SIG-M5 (cell line): ENCODE results near the gene PHACTR1.

ENCODE experiments used
- DNase-seq: peaks from one replicate; lab custom pipeline; 2025; lab: John Stamatoyannopoulos, UW

PHACTR1 gene

GRCh38 chr6:13267142-13267651 is 550.6 kb downstream of the PHACTR1 start:
- DNase-seq, result no peak

GRCh38 chr6:13268913-13269518 is 552.4 kb downstream of the PHACTR1 start:
- no peak for DNase-seq

GRCh38 chr6:13272131-13273046 is 555.8 kb downstream of the PHACTR1 start:
- no peak for DNase-seq

DNA sequence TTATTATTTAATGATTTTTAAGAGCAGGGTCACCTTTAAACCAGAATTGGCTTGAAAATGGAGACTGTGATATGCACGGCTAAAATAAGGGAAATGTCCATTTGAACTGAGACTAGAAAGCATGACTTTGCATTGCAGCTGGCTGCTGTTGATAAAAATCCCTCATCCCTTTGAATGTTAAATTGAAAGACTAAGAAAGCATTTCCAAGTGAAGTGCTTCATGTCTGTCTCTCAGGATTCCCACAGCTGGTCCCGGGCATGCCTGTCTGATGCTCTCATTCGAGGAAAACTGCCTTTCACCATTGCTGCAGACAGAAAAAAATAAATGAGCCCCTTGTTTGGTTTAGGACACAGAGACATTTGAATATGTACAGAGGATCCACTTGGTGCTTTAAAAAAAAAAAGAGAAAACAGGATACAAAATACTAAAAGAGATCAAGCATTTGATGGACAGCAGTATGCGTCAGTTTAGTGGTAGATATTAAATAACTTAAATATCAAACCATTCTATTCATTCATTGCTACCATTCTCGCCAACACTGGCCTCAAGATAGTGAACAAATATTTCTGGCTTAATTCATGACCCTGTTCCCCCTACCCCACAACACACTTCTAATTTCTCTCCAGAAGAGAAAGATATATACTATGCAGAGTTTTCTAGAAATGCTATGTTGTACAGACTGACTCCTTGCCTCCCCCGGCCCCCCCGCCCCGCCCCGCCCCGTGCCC is 556.8 kb downstream of the PHACTR1 start:
- no peak for DNase-seq

DNA sequence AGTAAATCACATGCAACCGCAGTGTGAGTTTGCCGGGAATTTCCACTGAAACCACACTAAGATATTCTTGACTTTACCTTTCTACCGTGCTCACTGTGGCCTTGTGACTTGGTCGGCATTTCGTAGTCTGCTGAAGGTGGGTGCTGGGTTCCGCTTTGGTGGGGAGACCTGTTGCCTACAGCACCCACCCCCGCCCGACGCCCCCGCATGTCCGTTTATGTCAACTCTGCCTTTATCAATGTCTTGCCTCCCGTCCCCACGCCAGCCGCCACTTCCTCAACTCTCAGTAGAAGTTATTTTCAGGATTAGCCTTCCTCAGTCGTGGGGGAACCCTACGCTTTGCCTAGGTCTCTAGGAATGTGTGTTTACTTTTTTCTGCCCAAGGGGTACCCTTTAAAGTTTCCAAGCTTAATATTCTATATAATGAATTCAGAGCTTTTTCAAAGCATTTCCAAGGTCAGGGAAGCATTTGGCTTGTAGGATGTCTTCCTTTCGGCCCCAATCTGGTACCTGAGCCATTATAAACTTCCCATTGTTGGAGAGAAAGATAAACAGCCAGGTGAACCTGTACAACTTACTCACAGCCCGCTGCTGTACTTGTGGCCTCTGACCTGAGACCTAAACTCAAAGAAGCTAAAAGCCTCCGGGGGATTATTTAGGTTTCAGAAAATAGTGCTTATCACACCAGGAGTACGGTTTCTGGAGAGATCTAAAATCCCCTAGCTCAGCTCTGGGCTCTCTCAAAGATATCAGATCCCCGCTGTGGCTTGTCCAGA is 557.6 kb downstream of the PHACTR1 start:
- no peak for DNase-seq

DNA sequence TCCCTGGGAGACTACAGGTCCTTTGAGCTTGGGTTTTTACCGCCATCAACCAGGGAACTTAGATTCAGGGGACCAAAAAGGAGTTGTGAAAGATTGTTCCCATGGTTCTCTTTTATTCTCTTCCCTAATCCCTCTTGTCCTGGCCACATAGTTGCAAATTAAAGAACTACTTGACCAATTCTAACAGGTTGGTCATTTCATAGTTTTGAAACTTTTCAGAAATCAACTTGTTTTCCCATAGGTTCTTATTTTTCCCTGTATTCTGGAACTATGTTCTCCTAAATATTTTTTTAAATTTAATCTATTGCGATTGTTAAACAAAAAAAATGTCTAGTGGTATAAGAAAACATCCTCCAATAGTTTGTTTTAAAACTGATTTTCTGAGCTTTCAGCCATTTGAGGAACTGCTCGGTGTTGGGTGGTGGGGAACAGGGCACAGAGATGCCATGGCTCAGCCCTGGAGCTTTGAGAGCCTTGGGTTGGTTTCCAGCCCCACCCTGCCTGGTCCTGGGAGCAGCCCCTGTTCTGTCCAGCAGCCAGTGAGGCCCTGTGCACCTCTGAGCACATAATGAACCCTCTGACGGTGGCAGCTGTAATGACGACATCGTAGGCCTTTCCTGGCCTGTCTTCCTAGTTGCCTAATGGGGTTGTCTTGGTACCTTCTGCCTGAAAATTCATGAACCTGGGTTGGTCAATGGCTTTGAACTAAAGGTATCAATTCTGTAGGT is 558.3 kb downstream of the PHACTR1 start:
- DNase-seq, result no peak

DNA sequence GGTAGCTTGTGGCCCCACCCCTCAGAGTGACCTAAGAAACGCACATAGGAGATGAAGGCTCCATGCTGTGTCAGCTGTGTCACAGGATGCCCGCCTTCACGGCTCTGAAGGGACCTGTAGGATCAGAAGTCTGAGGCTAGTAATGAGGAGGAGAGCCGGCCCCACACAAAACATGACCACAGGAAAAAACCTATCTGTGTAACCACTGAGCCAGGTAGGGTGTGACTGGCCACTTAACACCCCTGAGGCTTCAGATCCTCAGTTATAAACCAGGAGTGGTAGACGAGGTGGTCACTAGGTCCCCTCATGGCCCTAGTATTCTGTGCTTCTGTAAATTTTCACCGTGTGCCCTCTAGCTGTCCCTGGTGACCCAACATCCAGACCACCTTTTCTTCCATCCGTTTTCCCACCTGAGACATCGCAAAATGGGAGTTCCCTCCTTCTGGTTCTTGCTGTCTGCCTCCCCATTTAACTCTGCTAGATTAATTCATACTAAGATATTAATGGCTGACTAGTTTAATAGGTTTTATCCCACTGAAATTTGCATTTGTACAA is 558.9 kb downstream of the PHACTR1 start:
- DNase-seq, result no peak

DNA sequence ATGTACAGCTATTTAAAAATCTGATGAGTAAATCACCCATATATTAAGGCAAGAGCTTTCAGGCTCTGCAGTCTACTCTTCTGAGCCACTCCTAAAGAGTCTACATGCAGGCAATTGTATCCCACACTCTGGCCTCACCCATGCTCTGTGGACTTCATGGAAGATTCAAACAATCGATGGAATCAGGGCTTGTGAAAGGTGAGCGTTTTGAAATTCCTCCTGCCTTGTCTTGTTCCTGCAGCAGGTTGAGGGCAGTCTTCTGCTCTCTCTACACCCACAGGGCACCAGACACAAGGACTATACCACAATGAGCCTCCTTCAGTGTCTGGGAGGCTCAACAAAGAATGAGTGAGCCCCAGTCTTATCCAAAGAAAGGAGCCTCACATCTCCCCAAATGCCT is 560.7 kb downstream of the PHACTR1 start:
- DNase-seq, result no peak

DNA sequence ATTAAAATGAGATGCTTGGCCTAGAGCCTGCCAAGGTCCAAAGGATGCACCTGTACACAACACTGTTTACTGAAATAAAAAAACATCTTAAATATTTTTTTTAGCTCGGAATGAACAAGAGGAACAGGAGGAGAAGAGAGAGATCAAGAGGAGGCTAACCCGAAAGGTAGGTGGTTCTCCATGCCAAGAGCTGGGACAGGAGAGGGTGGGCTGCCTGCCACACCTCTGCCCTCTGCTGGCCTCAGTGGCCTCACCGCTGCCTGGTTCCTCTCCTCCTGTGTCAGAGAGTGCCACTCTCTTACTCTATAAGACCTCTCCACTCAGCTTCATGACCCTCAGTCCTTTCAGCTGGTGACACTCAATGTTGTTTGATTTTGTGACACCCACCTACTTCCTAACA is 561.6 kb downstream of the PHACTR1 start:
- DNase-seq, result no peak

- no peak for DNase-seq
Observed at GRCh38 chr6:13278991-13279390, 562.4 kb downstream of the PHACTR1 start.

- no peak for DNase-seq
Observed at GRCh38 chr6:13280254-13280653, 563.7 kb downstream of the PHACTR1 start.

DNA sequence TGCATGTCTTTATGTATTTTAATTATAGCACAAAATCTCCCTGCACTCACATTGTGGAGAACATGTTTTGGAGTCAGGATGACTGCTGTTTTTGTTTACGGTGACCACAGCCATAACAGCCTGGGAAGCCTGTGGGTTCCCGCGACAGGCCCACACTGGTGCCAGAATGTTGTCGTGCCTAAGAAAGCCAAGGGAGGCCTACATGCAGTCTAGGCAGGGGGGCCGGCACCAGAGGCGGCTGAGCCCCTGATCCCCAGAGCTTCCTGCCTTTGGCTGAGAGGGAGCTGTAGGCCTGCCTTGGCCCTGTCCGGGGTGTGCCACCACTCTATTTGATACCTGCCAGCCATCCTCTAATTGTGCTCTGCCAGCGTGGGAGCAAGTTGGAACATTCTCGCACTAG is 565.1 kb downstream of the PHACTR1 start:
- DNase-seq, result no peak

DNA sequence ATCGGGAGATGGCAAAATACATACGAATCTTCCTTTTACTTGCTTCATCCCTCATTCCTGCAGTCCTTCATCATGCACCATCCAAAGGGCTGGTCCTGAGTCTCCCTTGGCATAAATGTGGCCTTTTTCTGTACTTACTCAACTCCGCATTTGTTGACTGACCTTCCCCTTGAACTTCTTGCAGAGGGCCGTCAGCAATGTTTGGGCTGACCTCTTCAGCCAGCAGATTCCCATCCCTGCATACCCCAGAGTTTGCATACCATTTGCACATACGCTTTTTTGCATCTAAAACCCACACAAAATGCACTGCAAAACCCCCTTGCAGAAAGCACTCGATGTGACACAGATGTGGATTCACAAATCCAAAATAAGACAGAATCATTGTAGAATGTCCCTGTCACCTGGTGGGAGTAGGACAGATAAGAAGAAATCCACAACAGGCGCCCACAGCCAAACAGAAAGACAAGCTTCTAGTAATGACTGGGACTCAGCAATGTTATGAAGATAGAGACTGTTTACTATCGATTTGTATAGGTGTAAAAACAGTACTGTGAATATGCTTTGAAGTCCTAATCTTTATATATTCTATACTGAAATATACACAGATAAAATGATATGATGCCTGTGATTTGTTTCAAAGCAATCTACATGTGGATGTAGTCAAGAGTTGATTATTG is 566.0 kb downstream of the PHACTR1 start:
- no peak for DNase-seq

- no peak for DNase-seq
Observed at GRCh38 chr6:13283331-13283730, 566.8 kb downstream of the PHACTR1 start.

DNA sequence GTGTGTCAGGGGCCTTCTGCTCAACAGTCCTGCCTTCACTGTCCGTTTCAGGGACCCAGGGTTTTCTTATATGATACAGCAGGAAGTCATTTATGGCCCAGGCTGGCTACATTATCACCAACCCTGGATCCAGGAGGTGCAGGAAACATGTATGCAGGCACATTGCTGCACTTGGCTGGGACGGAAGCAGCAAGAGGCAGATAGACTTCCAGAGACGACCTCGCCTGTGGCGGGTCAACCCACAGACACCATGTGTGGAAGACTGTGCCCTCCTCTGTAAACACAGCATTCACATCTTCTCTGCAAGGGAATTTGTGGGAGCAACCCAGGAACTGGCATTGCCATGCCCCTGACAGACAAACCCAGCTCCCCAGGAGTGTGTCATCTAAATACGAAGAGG is 568.1 kb downstream of the PHACTR1 start:
- DNase-seq, result no peak

DNA sequence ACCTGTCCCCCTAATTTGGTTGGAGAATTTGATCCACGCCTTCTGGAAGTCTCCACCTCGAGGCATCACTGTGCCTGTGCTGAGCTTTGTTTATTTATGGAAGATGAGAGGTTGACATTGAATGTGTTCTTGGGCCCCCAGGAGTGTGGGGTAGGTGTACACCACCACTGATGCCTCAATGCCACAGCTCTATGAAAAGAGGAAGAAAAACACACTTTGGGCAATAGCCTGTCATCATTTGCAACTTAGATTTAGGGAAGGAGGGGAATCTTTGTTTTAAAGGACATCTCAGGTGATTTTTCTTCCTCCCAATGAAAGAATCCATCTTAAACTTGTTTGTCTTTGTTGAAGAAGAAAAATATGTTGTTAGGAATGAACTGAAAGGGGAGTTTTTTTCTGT is 569.1 kb downstream of the PHACTR1 start:
- no peak for DNase-seq

GRCh38 chr6:13286181-13286580 is 569.6 kb downstream of the PHACTR1 start:
- DNase-seq, result no peak

DNA sequence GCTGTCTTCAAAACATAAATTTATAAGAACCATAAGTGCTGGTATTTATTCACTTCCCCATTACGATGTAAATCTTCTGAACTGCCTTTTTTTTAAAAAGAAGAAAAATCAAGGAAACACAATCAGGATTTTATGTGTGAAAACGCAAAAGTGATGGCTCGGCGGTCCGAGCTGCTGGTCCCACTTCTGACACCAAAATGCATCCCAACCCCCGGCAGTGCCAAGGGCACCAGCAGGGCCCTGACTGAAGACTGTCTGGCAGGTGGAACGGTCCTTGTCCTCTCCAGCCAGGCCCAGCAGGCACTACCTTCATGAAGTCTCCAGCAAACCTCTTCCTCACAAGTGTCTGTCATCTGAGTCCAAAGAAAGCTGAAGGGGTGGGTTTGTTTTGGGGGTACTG is 570.5 kb downstream of the PHACTR1 start:
- DNase-seq, result no peak

GRCh38 chr6:13288481-13288880 is 571.9 kb downstream of the PHACTR1 start:
- no peak for DNase-seq

DNA sequence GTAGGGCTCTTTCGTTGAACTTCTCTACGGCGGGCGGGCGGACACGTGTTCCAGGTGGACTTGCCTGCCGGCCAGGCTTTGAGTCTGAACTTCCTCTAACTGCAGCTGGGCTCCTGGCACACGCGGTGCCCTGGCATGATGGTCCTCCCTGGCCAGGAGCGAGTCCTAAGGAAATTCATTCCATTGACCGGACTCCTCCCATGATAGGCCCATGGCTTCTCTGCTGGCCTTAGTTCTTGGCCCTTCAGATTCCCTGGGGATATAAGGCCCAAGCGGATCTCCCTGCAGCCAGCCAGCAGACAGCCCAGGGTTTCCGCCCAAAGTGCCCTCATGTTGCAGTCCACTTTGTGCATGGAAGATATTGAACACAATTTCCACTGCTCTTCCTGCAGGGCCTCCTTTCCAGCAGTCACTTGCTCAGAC is 572.4 kb downstream of the PHACTR1 start:
- DNase-seq, result no peak
